WTC11 (cell line): ENCODE results near the gene LITAFD.

Experiments
- ATF3 ChIP-seq: sonication (generic); formaldehyde crosslinking; conservative IDR thresholded peaks from 2 replicates; pipeline ENCODE4 v1.8.1; 2022; ENCODE audit warnings: mild to moderate bottlenecking, missing genetic modification reagents
- CREM ChIP-seq: sonication (generic); formaldehyde crosslinking; IDR thresholded peaks from 2 replicates; pipeline ENCODE4 v1.8.1; 2022; ENCODE audit warnings: mild to moderate bottlenecking, missing genetic modification reagents, moderate library complexity
- CTCF ChIP-seq: fragments of 200-600 bp; IDR thresholded peaks from 2 replicates; pipeline ENCODE4 v1.8.0; 2022; ENCODE audit warnings: antibody characterized with exemption
- IRF1 ChIP-seq: sonication (generic); formaldehyde crosslinking; IDR thresholded peaks from 2 replicates; pipeline ENCODE4 v1.8.0; 2023; ENCODE audit warnings: missing genetic modification reagents
- NR2C2 ChIP-seq: sonication (generic); formaldehyde crosslinking; IDR thresholded peaks from 2 replicates; pipeline ENCODE4 v1.8.0; 2022; ENCODE audit warnings: mild to moderate bottlenecking, missing genetic modification reagents
- NR3C1 ChIP-seq: sonication (generic); formaldehyde crosslinking; conservative IDR thresholded peaks from 2 replicates; pipeline ENCODE4 v1.8.1; 2023; ENCODE audit warnings: low read depth, mild to moderate bottlenecking, missing genetic modification reagents
- SP1 ChIP-seq: sonication (generic); formaldehyde crosslinking; conservative IDR thresholded peaks from 2 replicates; pipeline ENCODE4 v1.8.1; 2022; ENCODE audit warnings: missing genetic modification reagents
- USF2 ChIP-seq: sonication (generic); formaldehyde crosslinking; IDR thresholded peaks from 2 replicates; pipeline ENCODE4 v1.8.1; 2023; ENCODE audit warnings: mild to moderate bottlenecking, missing genetic modification reagents, moderate library complexity
- ZBTB21 ChIP-seq: sonication (generic); formaldehyde crosslinking; IDR thresholded peaks from 2 replicates; pipeline ENCODE4 v1.8.1; 2023; ENCODE audit warnings: mild to moderate bottlenecking, missing genetic modification reagents, borderline replicate concordance
- ZBTB43 ChIP-seq: sonication (generic); formaldehyde crosslinking; IDR thresholded peaks from 2 replicates; pipeline ENCODE4 v1.8.1; 2023; ENCODE audit warnings: mild to moderate bottlenecking, missing genetic modification reagents
- ZNF281 ChIP-seq: sonication (generic); formaldehyde crosslinking; IDR thresholded peaks from 2 replicates; pipeline ENCODE4 v1.8.0; 2023; ENCODE audit warnings: mild to moderate bottlenecking, missing genetic modification reagents

GRCh38 chr16:8853150-8853549 lies 29.0 kb upstream of the LITAFD start:
- no peak for TF ChIP-seq CTCF
- TF ChIP-seq ZBTB21 (CRISPR knock-in tag): no peak
- TF ChIP-seq ZNF281 (CRISPR knock-in tag): no peak
- no peak for TF ChIP-seq USF2 (CRISPR knock-in tag)
- TF ChIP-seq CREM: no peak
- no peak for TF ChIP-seq NR2C2 (CRISPR knock-in tag)
- no peak for TF ChIP-seq SP1 (CRISPR knock-in tag)
- TF ChIP-seq NR3C1: no peak
- no peak for TF ChIP-seq ZBTB43
- TF ChIP-seq ATF3: no peak
- TF ChIP-seq IRF1: no peak
